ENCODE data around the gene KIFAP3.
"Not testable (repeated sequence)": the region's sequence is repeated elsewhere in the genome, so short reads cannot be mapped to it uniquely, and the experiment has no call there.

The KIFAP3 gene

DNA sequence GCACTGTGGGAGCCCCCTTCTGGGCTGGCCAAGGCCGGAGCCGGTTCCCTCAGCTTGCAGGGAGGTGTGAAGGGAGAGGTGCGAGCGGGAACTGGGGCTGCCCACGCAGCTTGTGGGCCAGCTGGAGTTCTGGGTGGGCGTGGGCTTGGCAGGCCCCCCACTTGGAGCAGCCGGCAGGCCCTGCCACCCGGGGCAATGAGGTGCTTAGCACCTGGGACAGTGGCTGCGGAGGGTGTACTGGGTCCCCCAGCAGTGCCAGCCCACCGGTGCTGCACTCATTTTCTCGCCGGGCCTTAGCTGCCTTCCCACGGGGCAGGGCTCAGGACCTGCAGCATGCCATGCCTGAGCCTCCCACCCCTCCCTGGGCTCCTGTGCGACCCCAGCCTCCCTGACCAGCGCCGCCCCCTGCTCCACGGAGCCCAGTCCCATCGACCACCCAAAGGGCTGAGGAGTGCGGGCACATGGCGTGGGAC, 192.4 kb downstream of the KIFAP3 start:
- DNase-seq: no peak

DNA sequence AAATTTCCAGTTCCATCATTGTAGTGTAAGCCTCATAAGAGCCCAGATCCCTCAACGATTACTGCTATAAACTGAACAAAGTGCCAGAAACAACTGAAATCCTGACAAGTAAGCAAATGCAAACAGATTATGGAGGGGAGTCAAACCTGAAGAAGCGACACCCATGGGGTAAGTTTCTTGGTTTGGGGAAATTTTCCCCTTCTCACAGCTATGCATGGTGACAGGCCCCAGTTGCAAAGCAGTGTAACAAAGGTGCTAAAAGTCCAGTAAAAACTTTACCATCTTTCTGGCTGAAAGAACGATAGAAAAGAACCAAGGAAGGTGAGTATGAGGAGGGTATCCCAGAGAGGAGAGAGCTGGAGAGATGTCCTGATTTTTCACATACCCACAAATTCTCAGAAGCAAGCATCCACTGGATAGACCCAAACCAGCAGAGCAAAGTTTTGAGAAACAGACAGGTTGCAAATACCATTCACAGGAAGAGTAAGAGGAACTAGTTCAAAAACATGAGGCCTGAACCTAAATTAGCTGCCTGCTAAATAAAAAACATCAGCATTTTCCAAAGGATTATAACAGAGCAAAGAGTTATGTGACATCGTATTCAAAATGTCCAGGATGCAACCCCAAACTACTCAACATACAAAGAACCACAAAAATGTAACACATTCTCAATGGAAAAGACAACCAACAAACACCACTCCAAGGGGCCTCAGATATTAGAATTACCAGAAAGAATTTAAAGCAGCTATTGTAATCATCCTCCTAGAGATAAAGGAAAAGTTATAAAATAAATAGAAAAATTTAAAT, 195.3 kb downstream of the KIFAP3 start:
- no peak for DNase-seq

DNA sequence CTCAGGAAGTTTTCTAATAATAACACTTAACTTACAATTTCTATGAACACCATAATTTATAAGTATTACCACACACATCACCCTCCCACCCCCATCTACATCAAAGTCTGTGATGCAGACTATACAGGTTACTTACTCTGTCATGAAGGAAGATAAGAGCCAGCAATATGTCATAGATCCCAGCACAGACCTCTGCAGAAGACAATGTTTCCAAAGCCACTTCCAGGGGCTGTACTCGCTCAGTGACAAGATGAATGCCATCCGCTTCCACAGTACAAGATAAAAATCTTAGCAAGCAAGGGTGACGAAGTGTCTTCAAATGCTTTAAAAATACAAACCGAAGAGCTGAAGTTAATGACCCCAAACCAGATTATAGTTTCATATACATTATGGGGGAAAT, 196.0 kb downstream of the KIFAP3 start:
- DNase-seq: no peak

DNA sequence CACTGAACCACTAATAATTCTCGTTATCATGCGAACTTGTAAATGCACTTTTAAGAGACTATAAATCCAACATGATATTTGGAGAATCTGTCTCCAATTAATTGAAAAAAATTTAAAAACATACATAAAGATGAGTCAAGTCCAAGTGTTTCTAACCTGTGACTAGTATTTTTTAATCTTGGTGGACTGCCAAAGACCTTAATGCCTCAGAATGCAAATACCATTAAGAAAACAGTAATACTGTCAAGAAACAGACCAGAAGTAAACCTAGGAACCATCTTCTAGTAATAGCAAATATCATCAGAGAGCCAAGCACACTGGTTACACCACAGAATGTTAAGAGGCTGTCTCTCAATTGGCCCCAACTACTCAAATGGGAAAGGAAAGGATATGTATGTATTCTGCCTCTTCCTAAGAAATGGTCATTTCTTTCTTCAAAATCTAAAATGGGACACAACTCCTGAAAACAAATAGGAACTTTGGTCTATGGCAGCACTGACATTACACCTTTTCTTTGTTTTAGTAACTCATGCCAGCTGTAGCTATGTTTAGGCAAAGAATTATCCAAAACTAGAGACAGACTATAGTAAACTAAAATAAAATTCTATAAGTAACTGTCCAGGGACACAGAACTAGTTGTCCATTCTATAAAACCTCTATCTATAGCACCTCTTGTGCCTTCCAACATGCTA, 196.5 kb downstream of the KIFAP3 start:
- DNase-seq: no peak

DNA sequence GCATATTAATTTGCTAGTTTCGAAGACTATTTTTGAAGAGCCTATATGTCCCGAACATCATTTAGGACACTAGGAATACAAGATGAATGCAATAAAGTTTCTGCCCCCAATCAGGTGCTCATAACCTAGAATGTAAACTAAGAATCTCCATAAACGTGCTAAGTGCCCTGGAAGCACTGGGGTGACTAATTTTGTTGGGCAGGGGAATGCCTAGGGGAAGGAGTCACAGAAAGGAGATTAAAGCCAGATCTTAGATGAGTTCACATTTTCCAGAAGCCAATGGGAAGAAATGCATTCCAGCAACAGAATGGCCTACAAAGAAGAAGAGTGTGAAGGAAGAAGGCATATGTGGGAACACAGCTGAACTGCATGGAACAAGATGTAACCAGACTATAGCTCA, 200.3 kb downstream of the KIFAP3 start:
- DNase-seq: no peak

DNA sequence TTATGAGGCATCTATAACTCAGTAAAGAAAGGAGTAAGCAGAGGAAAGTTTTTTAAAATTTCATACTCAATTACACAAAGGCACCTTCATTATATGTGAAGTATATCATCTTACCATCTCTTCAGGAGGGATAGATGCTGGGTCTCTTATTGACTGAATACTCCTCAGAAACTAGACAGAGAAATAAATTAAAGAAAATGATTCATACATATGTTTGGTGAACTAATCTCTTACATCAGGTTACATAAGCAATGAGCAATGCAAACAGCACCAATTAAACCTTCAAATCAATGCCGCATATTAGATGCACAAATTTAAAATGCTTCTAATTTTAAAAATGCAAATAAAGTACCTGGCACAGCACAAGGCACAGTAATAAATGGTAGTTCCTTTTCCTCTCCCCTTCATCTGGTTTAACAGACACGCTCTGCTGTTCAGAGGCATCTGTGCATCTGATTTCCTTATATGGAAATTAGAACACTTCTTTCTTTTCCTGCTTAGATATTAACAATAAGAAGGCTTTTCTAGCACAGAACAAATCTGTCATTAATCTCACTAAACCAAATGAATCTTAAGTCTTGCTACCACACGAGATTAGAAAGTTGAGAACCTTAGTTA, 200.8 kb downstream of the KIFAP3 start:
- DNase-seq: no peak

DNA sequence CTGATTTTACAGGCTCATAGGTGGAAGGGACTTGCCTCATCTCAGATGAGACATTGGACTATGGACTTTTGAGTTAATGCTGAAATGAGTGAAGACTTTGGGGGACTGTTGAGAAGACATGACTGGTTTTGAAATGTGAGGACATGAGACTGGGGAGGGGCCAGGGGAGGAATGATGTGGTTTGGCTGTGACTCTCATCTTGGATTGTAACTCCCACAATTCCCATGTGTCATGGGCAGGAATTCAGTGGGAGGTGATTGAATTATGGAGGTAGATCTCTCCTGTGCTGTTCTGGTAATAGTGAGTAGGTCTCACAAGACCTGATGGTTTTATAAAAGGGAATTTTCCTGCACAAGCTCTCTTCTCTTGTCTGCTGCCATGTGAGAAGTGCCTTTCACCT, 201.6 kb downstream of the KIFAP3 start:
- DNase-seq: no peak

DNA sequence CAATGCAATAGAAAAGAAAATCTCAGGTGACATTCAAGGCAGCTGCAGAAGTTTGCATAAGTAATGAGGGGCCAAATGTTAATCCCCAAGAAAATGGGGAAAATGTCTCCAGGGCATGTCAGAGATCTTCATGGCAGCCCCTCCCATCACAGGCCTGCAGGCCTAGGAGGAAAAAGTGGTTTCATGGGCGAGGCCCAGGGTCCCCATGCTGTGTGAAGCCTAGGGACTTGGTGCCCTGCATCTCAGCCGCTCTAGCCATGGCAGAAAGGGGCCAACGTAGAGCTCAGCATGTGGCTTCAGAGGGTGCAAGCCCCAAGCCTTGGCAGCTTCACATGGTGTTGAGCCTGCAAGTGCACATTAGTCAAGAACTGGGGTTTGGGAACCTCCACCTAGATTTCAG, 202.5 kb downstream of the KIFAP3 start:
- not testable (repeated sequence) for DNase-seq

Measured in DMS79 (cell line).